ENCODE data around the gene DGLUCY.
"Not testable (repeated sequence)": the region's sequence is repeated elsewhere in the genome, so short reads cannot be mapped to it uniquely, and the experiment has no call there.

DGLUCY gene

DNA sequence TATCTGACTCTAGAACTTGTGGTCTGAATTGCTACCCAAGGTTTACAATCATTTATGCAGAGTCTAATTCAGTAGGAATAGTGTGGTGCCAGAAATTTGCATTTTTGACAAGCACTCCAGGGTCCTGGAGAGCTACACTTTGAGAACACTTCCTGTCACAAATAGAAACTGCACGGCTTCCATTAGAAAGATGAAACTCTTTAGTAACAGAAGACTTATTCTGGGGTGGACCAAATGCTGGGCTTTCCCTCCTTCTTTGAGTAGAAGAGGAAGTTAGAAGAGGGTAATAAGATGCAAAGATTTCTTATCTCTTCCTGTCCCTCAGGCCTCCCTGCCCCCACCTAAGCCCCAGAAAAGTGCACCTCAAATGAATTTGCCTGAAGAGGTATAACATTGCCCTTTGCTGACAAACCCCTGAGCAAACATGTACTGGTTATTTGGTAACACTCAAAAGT is 28.4 kb downstream of the DGLUCY start:
- no peak for DNase-seq

DNA sequence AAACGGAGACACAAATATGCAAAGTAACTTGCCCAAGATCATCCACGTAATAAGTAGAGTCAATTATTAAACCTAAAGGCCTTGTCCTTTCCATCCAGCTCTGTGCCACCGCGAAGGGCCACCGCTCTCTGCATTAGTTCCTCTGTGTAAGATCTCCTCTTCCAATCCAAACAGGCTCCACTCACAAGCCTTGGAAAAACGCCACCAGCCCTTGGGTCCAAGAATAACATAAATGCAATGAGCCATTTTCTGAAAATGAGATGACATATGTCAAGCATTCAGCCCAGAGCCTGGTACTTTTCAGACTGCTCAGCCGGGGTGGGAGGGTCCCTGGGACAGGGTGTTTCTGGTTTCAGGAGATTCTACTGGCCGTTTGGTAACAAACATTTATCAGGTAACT is 30.0 kb downstream of the DGLUCY start:
- no peak for DNase-seq

DNA sequence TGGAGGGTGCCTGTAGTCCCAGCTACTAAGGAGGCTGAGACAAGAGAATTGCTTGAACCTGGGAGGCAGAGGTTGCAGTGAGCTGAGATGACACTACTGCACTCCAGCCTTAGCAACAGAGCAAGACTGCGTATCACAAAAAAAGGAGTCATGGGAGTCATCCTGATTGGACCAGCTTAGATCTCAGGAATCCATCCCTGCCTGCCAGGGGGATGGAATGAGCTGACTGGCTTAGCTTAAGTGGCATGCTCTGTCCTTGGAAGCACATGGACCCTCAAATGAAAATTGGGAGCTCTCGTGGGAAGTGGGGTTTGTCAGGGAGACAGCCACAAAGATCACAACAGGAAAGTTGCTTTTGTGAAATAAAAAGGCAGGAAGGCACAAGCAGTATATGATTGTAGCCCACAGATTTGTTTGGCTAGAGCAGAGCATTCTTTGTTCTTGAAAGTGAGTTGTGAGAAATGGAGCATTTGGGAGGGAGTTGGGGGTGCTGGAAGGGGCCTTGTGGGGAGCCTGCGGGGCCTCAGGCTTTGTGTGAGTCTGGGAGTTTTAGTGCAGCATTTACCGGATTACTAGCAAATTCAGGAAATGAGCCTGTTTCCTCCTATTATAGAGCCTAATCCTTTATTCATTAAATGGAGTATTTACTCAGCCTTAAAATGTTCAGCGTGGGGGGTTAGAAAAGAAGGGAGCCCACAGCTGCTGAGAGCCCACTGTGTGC is 30.7 kb downstream of the DGLUCY start:
- DNase-seq: no peak

DNA sequence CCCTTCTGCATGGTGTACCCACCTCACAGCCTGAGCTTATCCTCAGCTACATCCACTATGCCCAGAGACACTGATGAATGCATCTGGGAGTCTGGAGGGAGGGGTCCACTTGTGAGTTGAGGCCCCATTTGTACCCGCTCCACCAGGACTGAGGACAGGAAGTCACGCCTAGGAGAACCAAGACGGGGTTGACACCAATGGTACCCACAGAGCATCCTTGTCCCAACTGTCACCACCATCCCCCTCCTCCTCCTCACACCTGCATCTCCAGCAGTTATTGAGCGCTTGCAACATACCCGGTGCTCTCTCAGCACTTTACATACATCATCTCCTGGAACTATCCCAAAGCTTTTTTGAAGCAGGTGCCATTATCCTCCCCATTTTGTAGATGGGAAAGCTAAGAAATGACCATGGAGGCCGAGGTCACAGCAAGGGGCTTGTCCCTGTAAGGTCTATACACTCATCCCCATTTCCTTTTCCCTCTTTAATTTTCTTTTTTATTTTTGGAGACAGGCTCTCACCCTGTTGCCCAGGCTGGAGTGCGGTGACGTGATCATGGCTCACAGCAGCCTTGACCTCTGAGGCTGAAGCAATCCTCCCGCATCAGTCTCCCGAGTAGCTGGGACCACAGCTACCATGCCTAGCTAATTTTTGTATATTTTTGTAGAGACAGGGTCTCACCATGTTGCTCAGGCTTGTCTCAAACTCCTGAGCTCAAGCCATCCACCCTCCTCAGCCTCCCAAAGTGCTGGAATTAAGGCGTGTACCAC is 31.7 kb downstream of the DGLUCY start:
- DNase-seq: no peak

DNA sequence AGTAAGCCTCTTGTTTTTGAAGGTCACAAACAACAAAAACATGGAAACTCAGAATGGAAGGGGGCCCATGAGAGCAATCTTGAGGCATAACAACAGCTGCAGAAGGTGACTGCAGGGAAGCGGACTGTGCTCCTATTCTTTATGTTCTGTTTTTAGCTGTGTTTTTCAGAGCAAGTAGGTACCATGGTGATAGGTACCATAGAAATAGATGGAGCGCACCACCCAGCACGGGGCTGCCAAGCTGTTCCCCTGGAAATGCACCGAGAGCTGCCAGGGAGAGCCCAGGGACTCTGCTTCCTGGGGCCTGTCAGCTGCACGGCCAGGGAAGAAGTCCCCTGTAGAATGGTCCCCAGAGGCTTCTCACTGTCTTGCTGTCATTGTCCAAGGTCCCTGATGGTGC is 32.8 kb downstream of the DGLUCY start:
- no peak for DNase-seq

DNA sequence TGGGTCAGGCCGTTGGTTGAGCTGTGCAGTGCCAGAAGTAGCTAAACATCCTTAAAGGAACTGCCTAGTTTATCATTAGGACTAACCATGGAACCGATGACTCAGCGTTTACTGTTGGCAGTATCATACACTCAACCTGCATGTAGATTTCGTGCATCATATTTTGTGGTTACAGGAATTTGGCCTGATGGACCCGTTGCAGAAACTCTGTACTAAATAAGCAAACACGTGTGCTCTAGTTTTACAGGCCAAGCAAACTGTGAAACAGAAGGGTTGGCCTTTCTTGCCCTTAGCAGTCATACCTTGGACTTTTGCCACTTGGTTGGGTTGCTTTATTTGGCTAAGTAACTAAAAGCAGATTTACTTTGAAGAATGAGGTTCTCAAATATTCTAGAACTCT is 35.6 kb downstream of the DGLUCY start:
- no peak for DNase-seq

DNA sequence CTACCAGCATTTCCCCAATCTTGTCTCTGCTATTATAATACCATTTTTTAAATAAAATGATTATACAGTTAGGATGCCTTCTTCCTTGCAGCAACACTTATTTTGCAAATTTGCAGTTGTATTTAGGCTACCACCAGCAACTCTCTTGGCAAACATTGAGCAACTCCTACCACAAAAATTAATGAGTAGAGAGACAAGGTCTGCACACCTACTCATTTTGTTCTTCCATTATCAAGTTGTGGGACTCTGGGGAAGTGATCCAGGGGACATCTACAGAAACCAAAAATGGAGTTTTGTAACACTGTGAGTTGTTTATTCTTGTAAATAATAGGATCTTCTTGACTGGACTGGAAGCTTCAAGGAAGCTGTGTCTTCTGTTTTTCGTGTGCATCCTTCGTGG is 38.6 kb downstream of the DGLUCY start:
- DNase-seq: no peak

DNA sequence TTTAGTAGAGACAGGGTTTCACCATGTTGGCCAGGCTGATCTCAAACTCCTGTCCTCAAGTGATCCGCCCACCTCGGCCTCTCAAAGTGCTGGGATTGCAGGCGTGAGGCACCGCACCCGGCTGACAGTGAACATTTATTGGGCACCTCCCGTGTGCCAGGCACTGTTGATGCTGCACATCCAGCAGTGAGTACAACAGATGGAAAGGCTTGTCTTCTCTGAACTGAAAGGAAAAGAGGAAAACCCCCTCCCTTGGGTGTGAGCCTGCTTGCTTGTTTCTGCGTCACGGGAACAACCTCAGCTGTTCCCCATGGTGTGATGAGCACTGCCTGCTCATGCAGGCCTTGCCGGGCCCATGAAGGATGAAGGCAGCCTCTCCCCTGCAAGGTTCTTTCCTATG is 39.5 kb downstream of the DGLUCY start:
- no peak for DNase-seq

DNA sequence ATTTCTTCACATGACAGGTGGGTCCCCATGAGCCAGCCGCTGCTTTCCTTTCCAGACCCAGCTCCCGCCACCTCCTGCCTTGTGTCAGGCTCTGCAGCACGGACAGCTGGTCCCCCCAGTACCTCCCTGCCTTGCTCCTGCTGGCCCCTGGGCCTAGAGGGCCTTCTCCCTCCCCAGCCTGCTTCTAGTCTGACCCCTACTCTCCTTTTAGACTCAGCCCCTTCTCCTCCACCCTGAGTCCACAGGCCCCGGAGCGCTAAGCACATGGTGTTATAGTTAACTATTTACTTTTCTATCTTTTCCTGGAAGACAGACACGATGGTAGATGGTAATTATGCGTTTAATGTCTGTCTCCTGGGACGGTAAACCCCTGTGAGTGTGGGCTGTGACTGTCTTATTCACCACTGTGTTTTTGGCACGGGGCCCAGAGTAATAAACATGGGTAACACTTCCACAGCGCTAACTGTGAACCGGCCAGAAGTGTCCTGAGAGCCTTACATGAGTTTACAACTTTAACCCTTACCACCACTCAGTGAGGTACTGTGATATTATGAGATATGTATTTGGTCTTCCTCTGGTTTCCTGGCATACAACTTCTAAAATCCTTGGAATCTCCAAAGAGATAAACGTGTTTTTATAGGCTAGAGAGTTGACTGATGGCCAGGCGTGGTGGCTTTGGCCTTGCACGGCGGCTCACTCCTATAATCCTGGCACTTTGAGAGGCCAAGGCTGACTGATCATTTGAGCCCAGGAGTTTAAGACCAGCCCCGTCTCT is 41.2 kb downstream of the DGLUCY start:
- DNase-seq: peak; percentile 89

DNA sequence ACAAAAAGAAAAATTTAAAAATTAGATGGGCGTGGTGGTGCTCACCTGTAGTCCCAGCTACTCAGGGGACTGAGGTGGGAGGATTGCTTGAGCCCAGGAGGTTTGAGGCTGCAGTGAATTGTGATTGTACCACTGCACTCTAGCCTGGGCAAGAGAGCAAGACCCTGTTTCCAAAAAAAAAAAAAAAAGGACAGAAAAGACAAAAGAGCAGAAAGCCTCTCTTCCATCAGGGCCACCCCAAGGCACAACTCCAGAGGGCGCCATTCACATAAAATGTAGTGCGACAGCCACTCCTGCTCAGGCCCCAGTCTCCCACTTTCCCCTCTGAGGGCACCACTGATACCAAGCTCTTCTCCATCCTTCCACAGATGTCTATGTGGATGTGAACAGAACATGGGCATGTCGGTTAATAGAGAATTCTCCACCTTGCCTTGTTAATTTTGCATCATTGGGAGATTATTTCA is 41.8 kb downstream of the DGLUCY start:
- no peak for DNase-seq

DNA sequence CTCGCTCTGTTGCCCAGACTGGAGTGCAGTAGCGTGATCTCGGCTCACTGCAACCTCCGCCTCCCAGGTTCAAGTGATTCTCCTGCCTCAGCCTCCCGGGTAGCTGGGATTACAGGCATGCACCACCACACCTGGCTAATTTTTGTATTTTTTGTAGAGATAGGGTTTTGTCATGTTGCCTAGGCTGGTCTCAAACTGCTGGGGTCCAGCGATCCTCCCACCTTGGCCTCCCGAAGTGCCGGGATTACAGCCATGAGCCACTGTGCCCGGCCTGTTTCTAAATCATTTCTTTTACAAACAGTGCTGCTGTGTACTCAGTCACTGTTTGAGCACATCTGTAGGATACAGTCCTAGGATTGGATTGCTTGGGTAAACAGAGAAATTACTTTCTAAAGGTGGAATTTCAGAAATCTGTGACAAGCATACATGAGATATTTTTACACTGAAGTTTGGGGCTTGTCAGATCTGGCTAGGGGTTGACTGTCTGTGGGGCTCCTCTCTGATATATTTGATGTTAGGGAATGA is 42.3 kb downstream of the DGLUCY start:
- not testable (repeated sequence) for DNase-seq

DNA sequence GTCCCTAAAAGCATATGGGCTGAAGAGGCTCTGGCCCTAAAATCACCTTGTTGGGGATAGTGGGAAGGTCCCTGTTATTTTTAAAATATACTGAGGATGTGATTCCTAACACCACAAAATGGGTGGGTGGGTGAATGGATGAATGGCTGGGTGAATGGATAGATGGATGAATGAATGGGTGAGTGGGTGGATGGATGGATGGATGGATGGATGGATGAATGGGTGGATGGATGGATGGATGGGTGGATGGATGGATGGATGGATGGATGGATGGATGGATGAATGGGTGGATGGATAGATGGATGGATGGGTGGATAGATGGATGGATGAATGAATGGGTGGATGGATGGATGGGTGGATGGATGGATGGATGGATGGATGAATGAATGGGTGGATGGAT is 43.0 kb downstream of the DGLUCY start:
- not testable (repeated sequence) for DNase-seq

DNA sequence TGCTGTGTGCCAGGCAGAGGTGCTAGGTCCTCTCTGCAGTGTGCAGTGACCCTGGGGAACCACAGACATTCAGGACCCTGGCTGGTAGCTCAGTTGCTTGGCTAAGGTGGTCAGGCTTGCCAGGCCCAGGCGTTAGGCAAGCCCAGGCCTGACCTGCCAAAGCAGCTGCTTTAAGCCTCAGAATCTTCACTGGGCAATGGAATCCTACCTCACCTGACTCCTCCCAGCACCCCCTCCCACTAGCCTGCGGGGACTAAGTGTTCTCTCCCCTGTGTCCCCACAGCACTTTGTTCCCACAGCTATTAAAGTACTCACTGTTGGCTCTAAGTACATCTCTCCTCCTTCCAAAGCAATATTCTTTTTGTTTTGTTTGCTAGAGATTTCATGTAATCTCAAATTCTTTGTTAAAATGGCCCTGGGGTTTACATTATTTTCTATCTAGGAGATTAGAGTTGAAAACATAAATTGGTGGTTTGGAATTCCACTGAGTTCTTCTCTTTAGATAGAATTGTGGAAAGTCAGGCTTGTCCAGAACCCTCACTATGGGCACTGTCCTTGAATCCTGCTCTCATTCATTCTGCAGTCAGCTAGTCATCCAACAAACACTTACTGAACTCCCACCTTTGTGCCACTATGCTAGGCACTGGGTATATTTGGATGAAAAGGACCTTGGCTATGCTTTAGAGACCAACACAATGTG is 44.4 kb downstream of the DGLUCY start:
- no peak for DNase-seq

DNA sequence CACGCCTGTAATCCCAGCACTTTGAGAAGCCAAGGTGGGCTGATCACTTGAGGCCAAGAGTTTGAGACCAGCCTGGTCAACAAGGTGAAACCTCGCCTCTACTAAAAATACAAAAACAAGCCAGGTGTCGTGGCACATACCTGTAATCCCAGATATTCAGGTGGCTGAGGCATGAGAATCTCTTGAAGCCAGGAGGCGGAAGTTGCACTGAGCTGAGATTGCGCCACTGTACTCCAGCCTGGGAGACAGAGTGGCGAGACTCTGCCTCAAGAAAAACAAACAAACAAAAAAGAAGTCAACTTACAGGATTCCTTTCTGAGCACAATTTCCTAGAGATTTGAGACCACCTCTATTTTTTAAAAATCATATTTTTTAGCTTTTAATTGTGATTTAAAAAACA is 45.3 kb downstream of the DGLUCY start:
- DNase-seq: no peak

DNA sequence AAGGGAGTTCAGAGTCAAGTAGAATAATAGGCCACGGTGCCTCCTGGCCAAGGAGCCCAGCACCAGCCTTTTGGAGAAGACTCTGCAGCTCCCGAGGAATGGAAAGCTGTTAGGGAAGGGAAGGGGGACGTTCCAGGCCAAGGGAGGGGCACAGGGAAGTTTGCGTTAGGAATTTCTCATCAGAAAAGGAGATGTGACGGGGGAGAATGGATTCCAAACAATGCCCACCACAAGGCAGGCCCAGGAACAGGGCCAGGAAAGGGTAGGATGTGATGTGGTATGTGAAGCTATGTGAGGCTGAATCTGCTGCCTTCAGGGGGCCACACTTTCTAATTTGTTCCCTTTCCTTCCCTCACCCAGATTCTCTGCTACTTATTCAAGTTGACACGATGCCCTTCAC is 46.0 kb downstream of the DGLUCY start:
- DNase-seq: no peak

DNA sequence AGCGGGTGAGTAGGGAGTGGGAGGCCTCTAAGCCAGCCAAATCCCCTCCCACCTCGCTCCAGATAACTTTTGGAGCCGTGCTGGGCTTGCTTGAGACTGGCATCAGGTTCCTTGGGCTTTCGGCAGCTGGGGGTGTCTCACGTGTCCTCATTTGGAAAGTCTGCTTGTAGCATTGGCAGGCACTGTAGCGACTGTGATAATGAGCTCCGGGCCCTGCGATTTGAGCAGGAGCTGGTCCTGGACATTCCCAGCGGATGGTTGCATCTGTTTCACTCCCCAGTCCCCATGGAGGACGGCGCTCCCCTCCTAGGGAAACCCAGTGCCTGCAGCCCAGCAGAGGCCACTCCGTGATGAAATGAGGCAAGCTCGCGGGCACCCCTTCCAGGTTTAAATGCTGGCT is 49.4 kb downstream of the DGLUCY start:
- DNase-seq: no peak

DNA sequence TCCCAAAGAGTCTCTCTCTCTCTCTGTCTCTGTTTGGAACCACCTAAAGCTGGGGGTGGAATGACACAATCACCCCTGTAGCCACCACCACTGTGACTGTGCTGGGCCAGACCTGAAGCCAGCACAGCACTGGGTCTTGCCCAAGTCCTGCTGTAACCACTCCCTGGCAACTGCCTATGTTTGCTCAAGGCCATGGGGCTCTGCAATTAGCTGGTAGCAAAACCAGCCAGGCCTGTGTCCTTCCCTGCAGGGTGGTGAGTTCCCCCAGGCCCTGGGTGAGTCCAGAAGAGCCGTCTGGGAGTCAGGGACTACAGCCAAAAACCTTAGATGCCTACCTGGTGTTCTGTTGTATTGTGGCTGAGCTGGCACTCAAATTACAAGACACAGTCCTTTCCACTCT is 50.8 kb downstream of the DGLUCY start:
- no peak for DNase-seq

DNA sequence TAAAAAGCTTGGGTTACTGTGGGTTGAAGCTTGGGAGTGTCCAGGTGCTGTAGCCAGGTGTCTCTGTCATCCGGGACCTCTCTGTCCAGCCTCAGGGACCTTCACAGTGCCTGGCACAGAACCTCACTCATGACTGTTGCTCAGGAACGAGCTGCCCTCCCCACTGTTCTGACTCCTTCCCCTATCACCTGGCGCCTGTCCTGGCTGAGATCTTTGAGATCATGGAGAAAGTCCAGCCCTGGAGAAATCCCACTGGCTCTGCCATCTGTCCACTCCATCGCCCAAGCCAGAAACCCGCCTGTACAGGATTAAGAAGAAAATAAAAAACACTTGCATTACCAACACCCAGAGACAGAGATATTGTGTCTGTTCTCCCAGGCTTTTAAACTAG is 53.5 kb downstream of the DGLUCY start:
- no peak for DNase-seq

DNA sequence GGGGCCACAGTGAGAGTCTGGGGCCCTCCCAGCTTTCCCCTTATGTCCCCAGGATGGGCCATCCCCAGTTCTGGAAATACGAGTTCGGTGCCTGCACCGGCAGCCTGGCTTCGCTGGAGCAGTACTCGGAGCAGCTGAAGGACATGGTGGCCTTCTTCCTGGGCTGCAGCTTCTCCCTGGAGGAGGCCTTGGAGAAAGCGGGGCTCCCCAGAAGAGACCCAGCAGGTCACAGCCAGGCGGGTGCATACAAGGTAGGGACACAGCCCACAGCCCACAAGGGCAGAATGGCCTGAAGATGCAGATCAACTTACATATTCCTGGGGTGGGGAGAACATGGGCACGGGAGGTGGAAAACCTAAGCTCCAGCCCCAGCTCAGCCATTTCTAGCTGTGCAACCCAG is 56.1 kb downstream of the DGLUCY start:
- DNase-seq: no peak

DNA sequence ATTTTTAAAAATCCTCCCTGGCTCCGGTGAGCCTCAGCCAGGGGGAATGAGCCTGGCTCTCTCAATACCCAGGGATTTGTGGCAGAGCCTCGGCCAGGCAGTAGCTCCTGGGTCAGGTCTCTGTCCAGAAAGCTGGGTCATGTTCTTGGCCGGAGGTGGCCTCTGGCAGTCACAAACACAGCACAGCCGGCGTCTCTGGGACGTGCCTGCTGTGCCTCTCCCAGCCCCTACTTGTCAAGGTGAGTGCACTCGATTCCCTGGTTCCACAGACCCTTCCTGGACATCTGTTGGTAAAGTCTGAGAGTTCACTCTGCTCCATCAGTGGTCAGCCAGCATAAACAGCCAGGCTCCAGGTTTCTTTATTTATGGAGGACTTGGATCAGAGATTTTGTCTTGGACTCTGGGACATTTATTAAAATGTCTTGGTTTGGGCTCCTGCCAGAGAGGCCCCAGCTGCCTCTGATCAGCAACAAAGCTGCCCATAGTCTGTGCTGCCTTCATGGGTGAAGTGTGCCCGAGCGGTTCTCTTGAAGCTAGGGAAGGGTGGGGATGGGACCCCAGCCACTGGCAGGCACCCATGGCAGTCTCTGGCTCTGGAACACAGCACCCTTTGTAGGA is 56.7 kb downstream of the DGLUCY start:
- DNase-seq: no peak

DNA sequence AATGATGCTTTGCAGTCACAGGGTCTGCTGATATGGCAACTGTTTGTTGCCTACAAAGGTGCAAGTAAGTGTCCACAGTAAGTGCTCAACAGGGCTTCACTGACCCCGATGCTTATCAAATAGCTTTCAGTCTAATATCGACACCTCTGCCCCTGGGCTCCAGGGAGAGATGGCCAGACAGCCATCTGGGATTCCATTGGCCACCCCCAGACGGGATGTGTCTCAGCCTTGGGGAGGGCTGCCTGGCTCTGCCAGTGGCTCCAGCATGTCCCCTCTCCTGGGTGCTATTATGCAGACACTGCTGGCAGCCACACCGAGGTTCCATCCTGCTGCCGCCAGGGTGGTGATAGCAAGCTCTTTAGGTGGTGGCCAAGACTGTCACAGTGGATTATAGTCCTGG is 57.4 kb downstream of the DGLUCY start:
- no peak for DNase-seq

DNA sequence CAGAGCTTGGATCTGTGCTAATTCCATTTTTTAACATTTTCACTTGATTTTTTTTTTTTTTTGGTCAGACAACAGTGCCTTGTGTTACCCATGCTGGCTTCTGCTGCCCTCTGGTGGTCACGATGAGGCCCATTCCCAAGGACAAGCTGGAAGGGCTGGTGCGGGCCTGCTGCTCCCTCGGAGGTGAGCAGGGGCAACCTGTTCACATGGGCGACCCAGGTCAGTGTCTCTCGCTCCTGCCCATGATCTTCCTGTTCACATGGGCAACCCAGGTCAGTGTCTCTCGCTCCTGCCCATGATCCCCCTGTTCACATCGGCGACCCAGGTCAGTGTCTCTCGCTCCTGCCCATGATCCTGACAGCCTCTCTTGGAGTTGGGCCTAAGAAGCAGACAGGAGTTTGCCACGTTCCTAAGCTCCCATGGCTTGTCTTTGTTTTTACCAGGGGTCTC is 59.4 kb downstream of the DGLUCY start:
- peak; percentile 74 for DNase-seq
